CD4-positive, alpha-beta T cell treated with Interleukin-15 for 4 hours (primary cell): ENCODE results near the gene ATXN2.
"Not testable (repeated sequence)": the region's sequence is repeated elsewhere in the genome, so short reads cannot be mapped to it uniquely, and the experiment has no call there.

Source experiments
- DNase-seq: peaks from one replicate; pipeline ENCODE4 v3.0.0-alpha.2; 2020; ENCODE audit warnings: low spot score

ATXN2 gene

DNA sequence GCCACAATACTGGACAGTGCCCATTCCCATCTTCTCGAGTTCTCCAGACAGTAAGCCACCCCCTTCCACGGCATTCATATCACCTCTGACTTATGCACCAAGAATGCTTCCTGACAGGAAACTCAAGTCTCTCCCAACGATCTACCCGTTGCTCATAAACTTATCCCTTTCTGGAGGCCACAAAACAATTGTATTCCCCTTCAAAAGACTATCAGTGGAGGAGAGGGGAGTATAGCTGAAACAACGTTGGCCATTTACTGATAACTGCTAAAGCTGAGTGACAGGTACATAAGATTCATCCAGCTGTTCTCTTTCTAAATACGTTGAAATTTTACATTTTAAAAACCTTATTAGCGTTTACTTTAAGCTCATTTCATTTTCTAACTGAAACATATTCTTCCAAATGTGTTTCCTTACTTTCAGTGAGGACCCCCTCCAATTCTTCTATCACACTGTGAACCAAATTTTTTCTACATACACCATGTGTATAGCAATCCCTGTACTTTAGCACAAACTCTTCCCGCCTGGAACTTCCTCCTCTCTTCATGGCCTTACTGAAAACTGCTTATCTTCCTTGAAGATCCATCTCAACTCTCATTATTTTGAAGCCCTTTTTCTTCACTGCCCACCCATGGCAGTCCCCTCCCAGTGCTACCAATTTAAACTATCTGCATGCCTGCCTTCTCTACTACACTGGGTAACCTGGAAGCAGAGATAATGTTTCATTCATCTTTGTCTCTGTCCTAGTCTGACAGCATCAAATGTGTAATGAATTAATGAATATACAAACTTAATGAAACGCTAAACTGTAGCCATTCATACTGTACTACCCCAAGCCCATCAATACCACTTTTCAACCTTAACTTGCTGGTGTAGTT, 28.8 kb downstream of the ATXN2 start:
- no peak for DNase-seq

- DNase-seq = no peak
These were observed 29.6 kb downstream of the ATXN2 start for GRCh38 chr12:111569363-111570083.

DNA sequence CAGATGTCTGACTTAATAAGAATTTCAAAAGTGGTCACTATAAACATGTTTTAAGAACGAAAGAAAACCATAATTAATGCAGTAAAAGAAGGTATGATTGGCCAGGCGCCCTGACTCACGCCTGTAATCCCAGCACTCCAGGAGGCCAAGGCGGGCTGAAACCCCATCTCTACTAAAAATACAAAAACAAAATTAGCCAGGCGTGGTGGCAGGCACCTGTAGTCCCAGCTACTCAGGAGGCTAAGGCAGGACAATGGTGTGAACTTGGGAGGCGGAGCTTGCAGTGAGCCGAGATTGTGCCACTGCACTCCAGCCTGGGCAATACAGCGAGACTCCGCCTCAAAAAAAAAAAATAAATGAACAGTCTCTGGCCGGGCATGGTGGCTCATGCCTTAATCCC, 38.3 kb downstream of the ATXN2 start:
- not testable (repeated sequence) for DNase-seq

DNA sequence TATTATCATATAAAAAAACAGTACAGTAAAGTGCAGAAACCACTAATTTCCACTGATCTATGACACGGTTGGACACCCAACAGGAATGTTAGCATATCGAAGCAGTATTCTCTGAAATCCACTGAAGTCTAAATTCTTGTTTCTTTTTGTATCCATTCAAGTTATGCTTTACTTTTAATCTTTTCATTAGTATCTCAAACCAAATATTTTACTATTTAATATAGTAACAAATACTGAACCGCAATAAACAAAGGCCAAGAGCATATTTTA, 41.1 kb downstream of the ATXN2 start:
- no peak for DNase-seq

GRCh38 chr12:111557271-111558106, 41.6 kb downstream of the ATXN2 start:
- DNase-seq = no peak

- DNase-seq = no peak
These were observed 42.4 kb downstream of the ATXN2 start for GRCh38 chr12:111556676-111557075.

- not testable (repeated sequence) for DNase-seq
These were observed 43.8 kb downstream of the ATXN2 start for GRCh38 chr12:111555313-111555712.

DNA sequence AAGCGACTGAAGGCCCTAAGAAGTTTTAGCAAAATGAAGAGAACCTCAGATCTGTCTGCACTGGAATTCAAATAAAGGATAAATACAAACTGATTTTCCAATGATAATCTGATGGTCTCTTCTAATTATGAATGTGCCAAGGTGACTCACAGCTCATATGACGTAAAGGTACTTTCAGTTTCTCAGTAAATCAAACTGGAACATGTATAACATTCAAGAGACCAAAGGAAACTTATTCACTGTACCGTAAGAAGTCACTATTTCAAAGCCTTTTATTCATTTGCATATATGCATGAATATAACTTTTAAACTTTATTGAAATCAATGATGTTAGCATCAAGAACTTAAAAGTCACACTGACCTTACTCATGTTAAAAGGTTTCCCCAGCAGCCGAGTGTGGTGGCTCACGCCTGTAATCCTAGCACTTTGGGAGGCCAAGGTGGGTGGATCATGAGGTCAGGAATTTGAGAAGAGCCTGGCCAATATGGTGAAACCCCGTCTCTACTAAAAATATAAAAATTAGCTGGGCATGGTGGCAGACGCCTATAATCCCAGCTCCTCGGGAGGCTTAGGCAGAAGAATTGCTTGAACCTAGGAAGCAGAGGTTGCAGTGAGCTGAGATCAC, 52.2 kb downstream of the ATXN2 start:
- peak; percentile 29 for DNase-seq

GRCh38 chr12:111546171-111546570, 52.9 kb downstream of the ATXN2 start:
- no peak for DNase-seq

DNA sequence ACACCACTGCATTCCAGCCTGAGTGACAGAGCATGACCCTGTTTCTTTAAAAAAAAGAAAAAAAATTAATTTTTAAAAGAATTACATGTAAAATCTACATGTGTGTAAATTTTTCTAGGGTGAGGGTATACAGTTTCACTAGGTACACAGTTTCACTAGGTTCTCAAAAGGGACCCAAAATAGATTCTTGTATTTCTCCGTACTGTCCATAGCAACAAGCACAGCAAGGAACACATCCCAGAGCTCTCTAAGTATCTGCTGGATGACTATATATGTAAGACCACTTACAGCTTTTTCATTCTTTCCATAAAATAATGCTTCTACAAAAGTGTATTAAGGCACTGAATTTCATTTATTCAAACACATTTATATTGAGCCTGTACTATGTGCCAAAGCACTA, 55.1 kb downstream of the ATXN2 start:
- DNase-seq = no peak

GRCh38 chr12:111532751-111533150, 66.4 kb downstream of the ATXN2 start:
- no peak for DNase-seq

DNA sequence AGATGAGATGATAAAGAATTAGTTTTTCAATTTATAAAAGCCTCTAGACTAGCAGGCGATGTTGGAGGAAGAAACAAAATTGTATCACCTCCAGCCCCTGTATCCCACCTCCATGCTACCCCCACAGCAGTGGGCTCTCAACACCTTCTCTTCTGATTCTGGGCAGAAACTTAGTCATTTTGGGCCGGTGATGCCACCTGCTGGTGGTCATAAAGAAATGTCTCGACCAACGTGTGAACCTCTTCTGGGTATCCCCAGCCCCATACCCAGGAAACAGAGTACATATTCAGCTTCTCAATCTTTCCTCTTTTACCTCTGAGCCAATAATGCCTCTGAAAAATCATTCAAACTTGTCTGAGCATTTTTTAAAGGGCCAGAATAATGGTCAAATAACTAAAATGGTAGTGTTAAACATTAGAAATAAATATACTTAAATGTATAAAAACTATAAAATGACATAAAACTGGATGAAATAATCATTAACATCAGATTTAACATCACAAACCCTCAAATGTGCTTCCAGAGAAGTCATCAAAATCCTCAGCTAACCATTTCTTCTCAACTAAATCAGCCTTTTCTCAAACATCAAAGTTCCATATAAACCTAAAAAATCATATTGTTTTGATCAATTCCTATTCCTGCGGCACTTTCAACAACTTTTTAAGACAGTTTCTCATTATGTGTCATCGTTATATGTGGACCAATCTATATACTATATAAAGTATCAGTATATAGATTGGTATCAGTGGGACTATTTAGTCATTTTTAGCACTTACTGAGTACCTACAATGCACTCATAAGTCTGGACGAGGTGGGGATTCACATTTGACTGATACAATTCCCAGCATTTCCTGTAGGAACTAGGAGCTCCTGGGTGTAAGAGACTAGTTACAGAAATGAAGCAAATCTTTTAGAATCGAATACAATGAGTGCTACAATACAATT, 69.4 kb downstream of the ATXN2 start:
- DNase-seq = peak; percentile 71

GRCh38 chr12:111523587-111524167, 75.4 kb downstream of the ATXN2 start:
- DNase-seq = no peak

DNA sequence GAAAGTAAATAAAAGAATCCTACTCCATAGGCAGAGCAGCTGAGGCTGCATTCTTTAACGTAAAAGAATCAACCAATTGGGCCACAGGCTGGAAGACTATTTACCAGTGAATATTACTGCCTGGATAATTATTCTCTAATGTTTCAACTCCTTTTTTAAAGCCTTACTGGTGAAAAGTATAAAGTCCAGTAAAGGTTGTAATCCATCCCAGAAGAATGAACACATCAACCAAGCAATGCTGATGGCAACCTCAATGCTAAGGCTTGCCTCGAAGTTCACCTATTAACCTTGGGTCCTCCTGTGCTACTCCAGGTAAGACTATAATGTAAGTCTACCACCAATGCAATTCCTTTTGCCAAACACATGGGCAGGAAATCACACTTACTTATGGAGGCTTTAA, 77.3 kb downstream of the ATXN2 start:
- DNase-seq = no peak

- no peak for DNase-seq
These were observed 79.2 kb downstream of the ATXN2 start for GRCh38 chr12:111519937-111520336.

DNA sequence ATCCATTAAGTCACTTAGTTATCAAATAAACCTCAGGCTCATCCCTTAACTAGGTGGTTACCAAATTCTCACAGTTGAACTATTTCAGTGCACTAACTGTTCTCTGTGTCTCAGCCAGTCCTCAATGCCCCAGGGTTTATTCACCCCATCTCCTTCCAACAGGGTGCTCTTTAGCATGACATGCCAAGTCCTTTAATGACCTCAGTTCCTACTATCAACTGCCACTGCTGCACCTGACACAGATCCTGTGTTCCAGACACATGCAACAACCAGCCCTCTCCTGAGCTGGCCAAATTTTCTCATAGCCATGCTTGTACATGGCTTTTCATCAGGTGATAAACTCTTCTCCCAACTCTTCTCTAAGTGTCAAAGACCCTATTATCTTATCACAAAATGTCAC, 80.0 kb downstream of the ATXN2 start:
- DNase-seq = no peak

DNA sequence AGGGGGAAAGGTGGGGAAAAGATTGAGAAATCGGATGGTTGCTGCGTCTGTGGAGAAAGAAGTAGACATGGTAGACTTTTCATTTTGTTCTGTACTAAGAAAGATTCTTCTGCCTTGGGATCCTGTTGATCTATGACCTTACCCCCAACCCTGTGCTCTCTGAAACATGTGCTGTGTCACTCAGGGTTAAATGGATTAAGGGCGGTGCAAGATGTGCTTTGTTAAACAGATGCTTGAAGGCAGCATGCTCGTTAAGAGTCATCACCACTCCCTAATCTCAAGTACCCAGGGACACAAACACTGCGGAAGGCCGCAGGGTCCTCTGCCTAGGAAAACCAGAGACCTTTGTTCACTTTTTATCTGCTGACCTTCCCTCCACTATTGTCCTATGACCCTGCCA, 91.4 kb downstream of the ATXN2 start:
- DNase-seq = not testable (repeated sequence)

- not testable (repeated sequence) for DNase-seq
These were observed 91.9 kb downstream of the ATXN2 start for GRCh38 chr12:111507258-111507657.

DNA sequence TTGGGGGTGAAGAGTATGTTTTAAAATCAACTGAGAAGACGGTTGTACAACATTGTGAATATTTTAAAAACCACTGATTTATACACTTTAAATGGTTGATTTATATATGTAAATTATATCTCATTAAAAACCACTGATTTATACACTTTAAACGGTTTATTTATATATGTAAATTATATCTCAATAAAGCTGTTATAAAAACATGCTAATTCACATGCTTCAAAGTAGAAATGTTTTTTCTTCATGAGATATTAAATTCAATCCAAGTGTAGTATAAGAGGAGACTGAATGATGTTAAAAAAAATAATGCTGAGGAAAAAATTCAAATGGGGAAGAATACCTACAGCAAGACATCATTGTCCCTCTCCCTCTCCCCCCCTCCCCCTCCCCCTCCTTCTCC, 92.9 kb downstream of the ATXN2 start:
- no peak for DNase-seq

DNA sequence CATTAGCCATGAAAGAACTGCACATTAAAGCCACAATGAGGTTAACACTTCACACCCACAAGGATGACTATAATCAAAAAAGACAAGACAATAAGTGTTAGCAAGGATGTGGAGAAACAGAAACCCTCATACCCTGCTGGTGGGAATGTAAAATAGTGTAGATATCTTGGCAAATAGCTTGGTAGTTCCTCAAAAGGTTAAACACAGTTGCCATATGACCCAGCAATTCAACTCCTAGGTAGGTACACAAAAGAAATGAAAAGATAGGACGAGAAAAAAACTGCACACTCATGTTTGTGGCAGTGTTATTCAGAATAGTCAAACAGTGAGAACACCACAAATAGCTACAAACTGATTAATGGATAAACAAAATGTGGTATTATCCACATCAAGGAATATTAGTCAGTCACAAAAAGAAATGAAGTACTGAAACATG, 93.5 kb downstream of the ATXN2 start:
- DNase-seq = peak; percentile 18

GRCh38 chr12:111503116-111503515, 96.0 kb downstream of the ATXN2 start:
- no peak for DNase-seq
